NOMO-1 treated with DMSO at 0.1 percent for 48 hours (cell line): ENCODE measurements around the gene NIPAL3.
"Not testable (repeated sequence)": the region's sequence is repeated elsewhere in the genome, so short reads cannot be mapped to it uniquely, and the experiment has no call there.

Experiments
- DNase-seq: peaks from one replicate; lab custom pipeline; 2025; ENCODE audit not compliant: unreplicated experiment; lab: John Stamatoyannopoulos, UW

The NIPAL3 gene

GRCh38 chr1:24455272-24455671 lies 39.7 kb downstream of the NIPAL3 start:
- DNase-seq: no peak

- DNase-seq: no peak
These were observed 42.3 kb downstream of the NIPAL3 start for GRCh38 chr1:24457866-24458265.

GRCh38 chr1:24459551-24460266 lies 44.1 kb downstream of the NIPAL3 start:
- DNase-seq: no peak

DNA sequence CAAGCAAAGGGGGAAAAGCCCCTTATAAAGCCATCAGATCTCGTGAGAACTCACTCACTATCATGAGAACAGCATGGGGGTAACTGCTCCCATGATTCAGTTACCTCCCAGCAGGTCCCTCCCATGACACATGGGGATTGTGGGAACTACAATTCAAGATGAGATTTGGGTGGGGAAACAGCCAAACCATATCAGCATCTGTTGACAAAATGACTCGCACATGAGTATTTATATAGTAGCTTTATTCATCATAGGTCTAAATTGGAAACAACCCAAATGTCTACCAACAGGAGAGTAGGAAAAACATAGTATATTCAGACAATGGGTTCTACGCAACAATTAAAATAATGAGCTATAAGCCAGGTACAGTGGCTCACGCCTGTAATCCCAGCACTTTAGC lies 46.5 kb downstream of the NIPAL3 start:
- DNase-seq: not testable (repeated sequence)

GRCh38 chr1:24463776-24464735 lies 48.5 kb downstream of the NIPAL3 start:
- no peak for DNase-seq

- peak; percentile 18 for DNase-seq
These were observed 49.5 kb downstream of the NIPAL3 start for GRCh38 chr1:24465099-24465498.

GRCh38 chr1:24465638-24466037 lies 50.0 kb downstream of the NIPAL3 start:
- peak; percentile 33 for DNase-seq

- DNase-seq: no peak
These were observed 53.2 kb downstream of the NIPAL3 start for GRCh38 chr1:24468685-24469316.

- peak; percentile 12 for DNase-seq
These were observed 55.0 kb downstream of the NIPAL3 start for GRCh38 chr1:24470592-24470991.

DNA sequence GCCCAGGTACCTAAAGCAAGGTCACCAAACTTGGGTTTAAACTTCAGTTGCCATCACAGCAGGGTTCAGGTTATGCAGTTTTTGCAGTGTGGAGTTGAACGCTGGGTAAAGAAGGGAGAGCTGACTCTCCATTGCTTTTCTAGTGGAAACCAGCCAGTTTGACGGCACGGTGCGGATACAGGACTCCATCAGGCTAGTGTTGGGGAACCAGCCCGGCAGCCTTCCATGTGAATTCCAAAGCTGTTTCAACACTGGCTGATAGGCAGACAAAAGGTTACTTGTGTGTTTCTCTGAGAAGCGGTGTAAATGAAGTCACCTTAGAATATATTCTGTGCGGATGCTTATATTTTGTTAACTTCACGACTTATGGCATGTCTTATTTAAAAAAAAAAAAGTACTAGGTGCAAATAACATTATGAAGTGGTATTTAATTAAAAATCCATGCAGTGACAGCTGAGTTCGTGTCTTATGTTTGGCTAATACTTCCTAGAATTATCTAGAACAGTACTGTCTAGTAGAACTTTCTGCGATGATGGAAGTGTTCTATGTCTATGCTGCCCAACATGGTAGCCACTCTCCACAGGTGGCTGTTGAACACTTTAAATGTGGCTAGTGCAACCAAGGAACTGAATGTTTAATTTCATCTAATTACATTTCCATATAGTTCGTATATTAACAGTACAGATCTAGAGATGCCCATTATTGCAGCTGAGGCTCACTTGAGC lies 57.1 kb downstream of the NIPAL3 start:
- DNase-seq: no peak

- DNase-seq: no peak
These were observed 58.6 kb downstream of the NIPAL3 start for GRCh38 chr1:24474193-24474592.

GRCh38 chr1:24475700-24476099 lies 60.1 kb downstream of the NIPAL3 start:
- no peak for DNase-seq

DNA sequence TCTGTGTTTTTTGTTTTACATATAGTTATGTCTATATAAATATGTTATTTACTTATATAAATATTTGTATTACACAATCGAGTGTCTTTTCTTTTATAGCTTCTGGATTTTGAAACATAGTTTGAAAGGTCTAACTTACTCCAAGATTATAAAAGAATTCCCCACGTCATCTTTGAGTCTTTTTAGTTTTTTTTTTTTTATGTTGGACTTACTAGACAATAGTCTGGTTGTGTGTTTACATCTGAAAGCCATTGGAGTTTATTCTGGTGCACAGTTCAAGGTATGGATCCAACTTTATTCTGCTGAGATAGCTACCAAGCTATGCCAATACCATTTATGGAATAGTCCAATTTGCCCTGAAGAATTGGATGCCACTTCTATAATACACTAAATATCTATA lies 61.0 kb downstream of the NIPAL3 start:
- DNase-seq: no peak

- DNase-seq: no peak
These were observed 61.7 kb downstream of the NIPAL3 start for GRCh38 chr1:24477309-24477708.

- DNase-seq: peak; percentile 93
These were observed 65.5 kb downstream of the NIPAL3 start for GRCh38 chr1:24481101-24481500.

GRCh38 chr1:24481843-24482610 lies 66.4 kb downstream of the NIPAL3 start:
- DNase-seq: peak; percentile 31

- no peak for DNase-seq
These were observed 67.8 kb downstream of the NIPAL3 start for GRCh38 chr1:24483441-24483840.

DNA sequence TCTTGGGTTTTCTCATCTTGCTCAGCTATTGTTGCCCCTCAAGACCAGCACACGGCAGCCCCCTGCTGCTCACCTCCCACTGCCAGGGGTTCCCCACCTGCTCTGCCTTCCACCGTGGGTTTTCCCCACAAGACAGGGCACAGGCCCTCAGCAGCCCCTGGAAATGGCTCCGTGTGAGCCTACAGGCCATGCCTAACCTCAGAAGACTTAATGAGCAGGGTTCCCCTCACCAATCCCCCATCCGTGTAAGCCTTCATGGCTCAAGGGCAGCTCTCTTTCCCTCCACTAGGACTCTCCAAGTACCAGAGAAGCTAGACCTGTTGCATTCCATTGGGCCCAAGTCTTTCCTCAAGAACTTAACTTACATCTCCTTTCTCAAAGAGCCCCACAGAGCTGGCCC lies 68.6 kb downstream of the NIPAL3 start:
- no peak for DNase-seq

- DNase-seq: no peak
These were observed 70.9 kb downstream of the NIPAL3 start for GRCh38 chr1:24486331-24487065.

DNA sequence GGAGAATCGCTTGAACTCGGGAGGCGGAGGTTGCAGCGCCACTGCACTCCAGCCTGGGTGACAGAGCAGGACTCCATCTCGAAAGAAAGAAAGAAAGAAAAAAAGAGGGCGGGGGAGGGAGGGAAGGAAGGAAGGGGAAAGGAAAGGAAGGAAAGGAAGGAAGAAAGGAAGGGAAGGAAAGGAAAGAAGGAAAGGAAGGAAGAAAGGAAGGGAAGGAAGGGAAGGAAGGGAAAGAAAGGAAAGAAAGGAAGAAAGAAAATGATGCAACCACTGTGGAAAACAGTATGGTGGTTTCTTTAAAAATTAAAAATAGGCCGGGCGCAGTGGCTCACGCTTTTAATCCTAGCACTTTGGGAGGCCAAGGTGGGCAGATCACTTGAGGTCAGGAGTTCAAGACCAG lies 71.9 kb downstream of the NIPAL3 start:
- no peak for DNase-seq
